MM.1S (cell line): ENCODE measurements around the gene LRRC10.

Experiments
- DNase-seq: peaks from one replicate; pipeline ENCODE4 v3.0.0-alpha.2; 2015
- H2AFZ ChIP-seq: fragments of 300-600 bp; sonication (generic); 2 replicates; pipeline ENCODE4 v1.6.0; 2016; ENCODE audit warnings: antibody characterized with exemption, low read length
- H3F3A ChIP-seq: fragments of 300-600 bp; sonication (generic); 2 replicates; pipeline ENCODE4 v1.6.1; 2016; ENCODE audit warnings: mild to moderate bottlenecking, antibody characterized with exemption, low read length, moderate library complexity, mixed read lengths; ENCODE audit not compliant: insufficient read depth
- H3K27ac ChIP-seq: fragments of 300-600 bp; sonication (generic); 2 replicates; pipeline ENCODE4 v1.5.1; 2016; ENCODE audit warnings: mild to moderate bottlenecking, low read length
- H3K27me3 ChIP-seq: fragments of 300-600 bp; sonication (generic); replicated peaks from 2 replicates; pipeline ENCODE4 v1.6.0; 2016; ENCODE audit warnings: low read length; ENCODE audit not compliant: insufficient read depth
- H3K36me3 ChIP-seq: fragments of 300-600 bp; sonication (generic); replicated peaks from 2 replicates; pipeline ENCODE4 v1.6.1; 2016; ENCODE audit warnings: mild to moderate bottlenecking, low read length, mixed read lengths; ENCODE audit not compliant: insufficient read depth
- H3K4me1 ChIP-seq: fragments of 300-600 bp; sonication (generic); 2 replicates; pipeline ENCODE4 v1.6.1; 2016; ENCODE audit warnings: low read length, mixed read lengths
- H3K4me2 ChIP-seq: fragments of 300-600 bp; sonication (generic); 2 replicates; pipeline ENCODE4 v1.6.0; 2016; ENCODE audit warnings: low read depth, low read length
- H3K4me3 ChIP-seq: fragments of 300-600 bp; sonication (generic); 2 replicates; pipeline ENCODE4 v1.5.1; 2016; ENCODE audit warnings: low read length, mixed read lengths
- H3K79me2 ChIP-seq: fragments of 300-600 bp; sonication (generic); 2 replicates; pipeline ENCODE4 v1.6.1; 2016; ENCODE audit warnings: mixed run types, low read length, mixed read lengths
- H3K9ac ChIP-seq: fragments of 300-600 bp; sonication (generic); 2 replicates; pipeline ENCODE4 v1.6.1; 2016; ENCODE audit warnings: low read length, mixed read lengths
- H3K9me2 ChIP-seq: fragments of 300-600 bp; sonication (generic); replicated peaks from 2 replicates; pipeline ENCODE4 v1.6.1; 2016; ENCODE audit warnings: mild to moderate bottlenecking, low read length, mixed read lengths; ENCODE audit not compliant: insufficient read depth
- H3K9me3 ChIP-seq: fragments of 300-600 bp; sonication (generic); replicated peaks from 2 replicates; pipeline ENCODE4 v1.6.1; 2016; ENCODE audit warnings: mild to moderate bottlenecking, low read length, mixed read lengths; ENCODE audit not compliant: insufficient read depth
- H4K20me1 ChIP-seq: fragments of 300-600 bp; sonication (generic); 2 replicates; pipeline ENCODE4 v1.6.1; 2016; ENCODE audit warnings: mild to moderate bottlenecking, low read length, moderate library complexity, mixed read lengths; ENCODE audit not compliant: insufficient read depth
- CTCF ChIP-seq: fragments of 300-600 bp; sonication (generic); IDR thresholded peaks from 2 replicates; pipeline ENCODE4 v1.5.1; 2016; ENCODE audit warnings: antibody characterized with exemption, low read length, mixed read lengths
- EZH2 ChIP-seq: fragments of 300-600 bp; sonication (generic); optimal IDR thresholded peaks from 2 replicates; pipeline ENCODE3; 2017; ENCODE audit warnings: low read depth, mild to moderate bottlenecking, antibody characterized with exemption, low read length, mixed read lengths
- EZH2phosphoT487 ChIP-seq: fragments of 300-600 bp; sonication (generic); IDR thresholded peaks from 2 replicates; pipeline ENCODE4 v1.6.1; 2018; ENCODE audit warnings: antibody characterized with exemption, low read length

Gene LRRC10

GRCh38 chr12:69616025-69616424 lies 5.3 kb upstream of the LRRC10 start:
- Histone ChIP-seq H3K27ac (no peak overlapping the region), H3K9me3 (no peaks in the 10 kb centered on the region), H3K79me2 (no peaks in the 10 kb centered on the region), H3F3A (no peaks in the 10 kb centered on the region), H3K27me3 (no peaks in the 10 kb centered on the region), H2AFZ (no peak overlapping the region), H4K20me1 (no peaks in the 10 kb centered on the region), H3K4me3 (no peak overlapping the region), H3K9me2 (no peaks in the 10 kb centered on the region), H3K36me3 (no peaks in the 10 kb centered on the region), H3K4me2 (no peak overlapping the region), H3K9ac (no peak overlapping the region), H3K4me1 (no peaks in the 10 kb centered on the region)
- DNase-seq, result no peak
- TF ChIP-seq EZH2, result no peak
- TF ChIP-seq EZH2phosphoT487, result no peak
- TF ChIP-seq CTCF, result no peak

DNA sequence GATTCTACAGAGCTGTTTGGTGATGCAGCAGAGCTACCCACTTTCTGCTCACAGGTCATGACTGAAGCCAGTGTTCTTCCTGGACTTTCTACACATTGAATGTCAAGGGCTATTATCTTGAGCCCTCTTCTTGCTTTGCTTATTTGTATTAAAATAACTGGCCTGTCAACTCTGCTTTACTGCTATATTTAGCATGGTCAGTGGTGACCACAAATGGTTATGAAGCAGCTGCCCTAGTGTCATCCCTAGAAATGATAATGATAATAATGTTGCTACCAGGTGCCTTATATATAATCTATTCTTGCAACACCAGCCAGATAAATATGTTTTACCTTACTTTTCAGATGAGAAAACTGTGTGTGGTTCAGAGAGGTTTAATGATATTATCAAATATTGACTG lies 2.6 kb upstream of the LRRC10 start:
- H3K36me3 ChIP-seq, result no peaks in the 10 kb centered on the region
- H3K27me3 ChIP-seq, result no peaks in the 10 kb centered on the region
- no peak for TF ChIP-seq EZH2phosphoT487
- no peak for TF ChIP-seq CTCF
- no peaks in the 10 kb centered on the region for H3K9me2 ChIP-seq
- H3K27ac ChIP-seq, result no peak overlapping the region
- H3K4me3 ChIP-seq, result no peak overlapping the region
- H3K4me1 ChIP-seq, result no peaks in the 10 kb centered on the region
- no peak overlapping the region for H2AFZ ChIP-seq
- no peak overlapping the region for H3K9ac ChIP-seq
- H4K20me1 ChIP-seq, result no peaks in the 10 kb centered on the region
- no peaks in the 10 kb centered on the region for H3F3A ChIP-seq
- no peaks in the 10 kb centered on the region for H3K9me3 ChIP-seq
- H3K4me2 ChIP-seq, result no peak overlapping the region
- no peak for DNase-seq
- H3K79me2 ChIP-seq, result no peaks in the 10 kb centered on the region

DNA sequence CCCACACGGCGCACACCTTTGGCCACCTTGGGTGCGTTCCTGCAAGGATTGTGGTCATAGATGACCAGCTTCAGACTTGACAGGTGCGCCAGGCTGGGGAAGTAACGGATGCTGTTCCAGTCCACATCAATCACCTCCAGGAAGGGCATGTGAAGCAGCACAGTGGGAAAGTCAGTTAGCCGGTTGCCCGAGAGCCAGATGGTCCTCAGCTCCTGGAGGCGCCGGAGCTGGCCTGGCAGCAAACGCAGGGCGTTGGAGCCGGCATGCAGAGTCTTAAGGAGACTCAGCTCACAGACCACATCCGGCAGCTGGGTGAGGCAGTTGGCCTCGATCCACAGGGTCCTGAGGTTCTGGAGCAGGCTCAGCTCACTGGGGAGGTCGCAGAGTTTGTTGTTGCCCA lies 581 bp downstream of the LRRC10 start:
- no peaks in the 10 kb centered on the region for H3F3A ChIP-seq
- no peaks in the 10 kb centered on the region for H3K27me3 ChIP-seq
- H3K36me3 ChIP-seq, result no peaks in the 10 kb centered on the region
- H4K20me1 ChIP-seq, result no peaks in the 10 kb centered on the region
- no peak overlapping the region for H3K4me2 ChIP-seq
- no peaks in the 10 kb centered on the region for H3K4me1 ChIP-seq
- H3K4me3 ChIP-seq, result no peak overlapping the region
- no peaks in the 10 kb centered on the region for H3K9me3 ChIP-seq
- DNase-seq, result no peak
- no peak overlapping the region for H2AFZ ChIP-seq
- no peak overlapping the region for H3K9ac ChIP-seq
- H3K79me2 ChIP-seq, result no peaks in the 10 kb centered on the region
- H3K9me2 ChIP-seq, result no peaks in the 10 kb centered on the region
- TF ChIP-seq CTCF (no peak), EZH2phosphoT487 (no peak), EZH2 (no peak)
- no peak overlapping the region for H3K27ac ChIP-seq
